Testis (tissue), 2 donors: ENCODE data around the gene IGFBP7.

Experiments used
- CTCF ChIP-seq, 3 experiments: fragments of 450-650 bp in 2 of 3; fragments of 200-600 bp in 1 of 3; sonication (generic) in 1 of 3; IDR thresholded peaks; one replicate each; pipeline ENCODE4 v1.5.1; 2016 to 2019; ENCODE audit warnings: antibody characterized with exemption in 3 of 3, mild to moderate bottlenecking in 2 of 3, moderate library complexity in 1 of 3
- POLR2A ChIP-seq: fragments of 450-650 bp; IDR thresholded peaks from one replicate; pipeline ENCODE4 v1.6.1; 2017; ENCODE audit warnings: antibody characterized with exemption, mild to moderate bottlenecking, moderate library complexity

DNA sequence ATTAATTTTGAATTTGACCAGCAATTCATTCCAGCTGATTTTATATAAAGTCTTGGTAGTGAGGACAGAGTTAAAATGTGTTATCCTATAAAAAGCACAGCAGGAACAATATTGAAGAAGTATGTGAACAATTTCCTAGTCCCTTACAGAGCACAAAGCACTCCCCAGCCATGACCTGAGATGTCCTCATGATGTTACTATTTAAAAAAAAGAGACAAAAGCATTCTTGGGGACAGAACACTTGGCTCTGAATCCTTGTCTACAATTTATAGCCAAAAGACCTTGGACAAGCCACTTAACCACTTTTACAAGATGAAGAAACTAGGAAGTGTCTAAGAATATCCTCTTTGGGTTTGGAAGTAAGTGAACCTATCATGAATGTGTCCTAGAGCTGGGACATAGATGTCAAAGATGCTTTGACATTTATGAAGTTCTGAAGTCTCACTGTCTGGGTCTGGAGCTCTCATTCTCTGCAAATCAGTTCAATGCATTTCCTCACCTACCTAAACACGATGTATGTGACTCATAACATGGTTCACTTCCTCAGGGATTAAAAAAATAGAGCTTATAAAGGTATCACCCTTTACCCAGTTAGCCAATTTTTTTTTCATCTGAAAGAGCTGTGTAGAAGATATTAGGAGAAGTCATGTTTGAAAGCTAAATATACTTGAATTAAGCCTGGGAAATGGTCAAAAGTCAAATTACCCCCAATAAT lies 61.4 kb downstream of the IGFBP7 start:
- TF ChIP-seq CTCF (IDR thresholded peaks at IDR 0.05) (no peak), POLR2A (no peak)
